Panc1 (cell line): ENCODE measurements around the gene PHACTR2.

Experiments used
- CTCF ChIP-seq: fragments of 450-650 bp; IDR thresholded peaks from 2 replicates; pipeline ENCODE4 v1.5.1; 2017; ENCODE audit warnings: mild to moderate bottlenecking
- POLR2AphosphoS5 ChIP-seq: IDR thresholded peaks from 2 replicates; pipeline ENCODE4 v1.6.1; 2012; ENCODE audit warnings: mild to moderate bottlenecking, low read depth, low read length, moderate library complexity
- SIN3A ChIP-seq: IDR thresholded peaks from 2 replicates; pipeline ENCODE4 v1.6.1; 2012; ENCODE audit warnings: low read depth, mild to moderate bottlenecking, low read length, moderate library complexity, borderline replicate concordance; ENCODE audit not compliant: insufficient read depth
- TCF7L2 ChIP-seq: IDR thresholded peaks from 2 replicates; pipeline ENCODE4 v1.6.1; 2011; ENCODE audit warnings: mild to moderate bottlenecking, low read depth, low read length, inconsistent platforms
- TF ChIP-seq, protein P1 (sequence below), 2 experiments: IDR thresholded peaks; 2 replicates each; pipeline ENCODE4 v1.6.1; 2011 to 2012; ENCODE audit warnings: low read depth in 2 of 2, control low read depth in 1 of 2, low read length in 1 of 2, mild to moderate bottlenecking in 1 of 2, moderate library complexity in 1 of 2; ENCODE audit not compliant: insufficient read depth in 1 of 2

DNA sequence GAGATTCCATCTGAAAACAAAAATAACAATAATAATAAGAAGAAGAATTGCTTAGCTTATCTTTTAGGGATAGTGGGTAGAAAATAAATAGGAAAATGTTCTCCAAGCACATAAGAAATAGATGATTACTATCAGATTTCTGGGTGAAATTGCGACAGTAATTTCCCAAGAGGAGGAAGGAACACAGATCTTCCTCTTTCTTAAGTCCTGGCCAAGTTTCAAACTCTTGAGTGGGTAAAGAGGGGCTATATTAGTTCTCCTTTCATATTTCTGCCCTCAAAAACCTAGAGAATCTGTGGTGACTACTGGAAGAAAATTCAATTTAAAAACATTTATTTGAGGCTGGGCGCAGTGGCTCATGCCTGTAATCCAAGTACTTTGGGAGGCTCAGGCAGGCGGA is 63.7 kb downstream of the PHACTR2 start:
- TF ChIP-seq CTCF (no peak), POLR2AphosphoS5 (no peak), SIN3A (no peak), TCF7L2 (no peak)
- TF ChIP-seq, protein P1, sequence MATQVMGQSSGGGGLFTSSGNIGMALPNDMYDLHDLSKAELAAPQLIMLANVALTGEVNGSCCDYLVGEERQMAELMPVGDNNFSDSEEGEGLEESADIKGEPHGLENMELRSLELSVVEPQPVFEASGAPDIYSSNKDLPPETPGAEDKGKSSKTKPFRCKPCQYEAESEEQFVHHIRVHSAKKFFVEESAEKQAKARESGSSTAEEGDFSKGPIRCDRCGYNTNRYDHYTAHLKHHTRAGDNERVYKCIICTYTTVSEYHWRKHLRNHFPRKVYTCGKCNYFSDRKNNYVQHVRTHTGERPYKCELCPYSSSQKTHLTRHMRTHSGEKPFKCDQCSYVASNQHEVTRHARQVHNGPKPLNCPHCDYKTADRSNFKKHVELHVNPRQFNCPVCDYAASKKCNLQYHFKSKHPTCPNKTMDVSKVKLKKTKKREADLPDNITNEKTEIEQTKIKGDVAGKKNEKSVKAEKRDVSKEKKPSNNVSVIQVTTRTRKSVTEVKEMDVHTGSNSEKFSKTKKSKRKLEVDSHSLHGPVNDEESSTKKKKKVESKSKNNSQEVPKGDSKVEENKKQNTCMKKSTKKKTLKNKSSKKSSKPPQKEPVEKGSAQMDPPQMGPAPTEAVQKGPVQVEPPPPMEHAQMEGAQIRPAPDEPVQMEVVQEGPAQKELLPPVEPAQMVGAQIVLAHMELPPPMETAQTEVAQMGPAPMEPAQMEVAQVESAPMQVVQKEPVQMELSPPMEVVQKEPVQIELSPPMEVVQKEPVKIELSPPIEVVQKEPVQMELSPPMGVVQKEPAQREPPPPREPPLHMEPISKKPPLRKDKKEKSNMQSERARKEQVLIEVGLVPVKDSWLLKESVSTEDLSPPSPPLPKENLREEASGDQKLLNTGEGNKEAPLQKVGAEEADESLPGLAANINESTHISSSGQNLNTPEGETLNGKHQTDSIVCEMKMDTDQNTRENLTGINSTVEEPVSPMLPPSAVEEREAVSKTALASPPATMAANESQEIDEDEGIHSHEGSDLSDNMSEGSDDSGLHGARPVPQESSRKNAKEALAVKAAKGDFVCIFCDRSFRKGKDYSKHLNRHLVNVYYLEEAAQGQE (IDR thresholded peaks at IDR 0.05; ENCODE audit: insufficient read depth in 1 of 2, low read depth in 2 of 2, low read length in 1 of 2) = no peak
